GM19452 (cell line): ENCODE results near the gene GARS1.
"Not testable (repeated sequence)": the region's sequence is repeated elsewhere in the genome, so short reads cannot be mapped to it uniquely, and the experiment has no call there.

Experiments used
- ATAC-seq: cut with Tn5 transposase; IDR thresholded peaks from one replicate; pipeline ENCODE4 v1.9.1; 2021; ENCODE audit not compliant: unreplicated experiment

GARS1 gene

GRCh38 chr7:30618080-30618676, 23.5 kb downstream of the GARS1 start:
- ATAC-seq, result no peak

GRCh38 chr7:30618961-30619360, 24.3 kb downstream of the GARS1 start:
- no peak for ATAC-seq

GRCh38 chr7:30625283-30625682, 30.6 kb downstream of the GARS1 start:
- no peak for ATAC-seq

GRCh38 chr7:30627026-30627425, 32.3 kb downstream of the GARS1 start:
- no peak for ATAC-seq

- no peak for ATAC-seq
Observed at GRCh38 chr7:30630986-30631385, 36.3 kb downstream of the GARS1 start.

- no peak for ATAC-seq
Observed at GRCh38 chr7:30633223-30633622, 38.5 kb downstream of the GARS1 start.

GRCh38 chr7:30634193-30634626, 39.5 kb downstream of the GARS1 start:
- no peak for ATAC-seq

- no peak for ATAC-seq
Observed at GRCh38 chr7:30634634-30635201, 40.0 kb downstream of the GARS1 start.

- ATAC-seq, result no peak
Observed at GRCh38 chr7:30635798-30636197, 41.1 kb downstream of the GARS1 start.

- ATAC-seq, result not testable (repeated sequence)
Observed at GRCh38 chr7:30642322-30642721, 47.6 kb downstream of the GARS1 start.

GRCh38 chr7:30642789-30643188, 48.1 kb downstream of the GARS1 start:
- ATAC-seq, result no peak

GRCh38 chr7:30644286-30644955, 49.7 kb downstream of the GARS1 start:
- no peak for ATAC-seq

- no peak for ATAC-seq
Observed at GRCh38 chr7:30645661-30646060, 51.0 kb downstream of the GARS1 start.

- no peak for ATAC-seq
Observed at GRCh38 chr7:30646154-30646553, 51.5 kb downstream of the GARS1 start.

- no peak for ATAC-seq
Observed at GRCh38 chr7:30647589-30648364, 53.1 kb downstream of the GARS1 start.

- ATAC-seq, result no peak
Observed at GRCh38 chr7:30648744-30649540, 54.3 kb downstream of the GARS1 start.

GRCh38 chr7:30649717-30650420, 55.2 kb downstream of the GARS1 start:
- no peak for ATAC-seq

GRCh38 chr7:30650421-30650808, 55.7 kb downstream of the GARS1 start:
- no peak for ATAC-seq

GRCh38 chr7:30652132-30652531, 57.5 kb downstream of the GARS1 start:
- no peak for ATAC-seq
